ENCODE measurements around the gene TYW3.
A peak's percentile ranks its signal among the peaks of the same experiment; 100 is the strongest.
"Not testable (repeated sequence)": the region's sequence is repeated elsewhere in the genome, so short reads cannot be mapped to it uniquely, and the experiment has no call there.

Gene TYW3

DNA sequence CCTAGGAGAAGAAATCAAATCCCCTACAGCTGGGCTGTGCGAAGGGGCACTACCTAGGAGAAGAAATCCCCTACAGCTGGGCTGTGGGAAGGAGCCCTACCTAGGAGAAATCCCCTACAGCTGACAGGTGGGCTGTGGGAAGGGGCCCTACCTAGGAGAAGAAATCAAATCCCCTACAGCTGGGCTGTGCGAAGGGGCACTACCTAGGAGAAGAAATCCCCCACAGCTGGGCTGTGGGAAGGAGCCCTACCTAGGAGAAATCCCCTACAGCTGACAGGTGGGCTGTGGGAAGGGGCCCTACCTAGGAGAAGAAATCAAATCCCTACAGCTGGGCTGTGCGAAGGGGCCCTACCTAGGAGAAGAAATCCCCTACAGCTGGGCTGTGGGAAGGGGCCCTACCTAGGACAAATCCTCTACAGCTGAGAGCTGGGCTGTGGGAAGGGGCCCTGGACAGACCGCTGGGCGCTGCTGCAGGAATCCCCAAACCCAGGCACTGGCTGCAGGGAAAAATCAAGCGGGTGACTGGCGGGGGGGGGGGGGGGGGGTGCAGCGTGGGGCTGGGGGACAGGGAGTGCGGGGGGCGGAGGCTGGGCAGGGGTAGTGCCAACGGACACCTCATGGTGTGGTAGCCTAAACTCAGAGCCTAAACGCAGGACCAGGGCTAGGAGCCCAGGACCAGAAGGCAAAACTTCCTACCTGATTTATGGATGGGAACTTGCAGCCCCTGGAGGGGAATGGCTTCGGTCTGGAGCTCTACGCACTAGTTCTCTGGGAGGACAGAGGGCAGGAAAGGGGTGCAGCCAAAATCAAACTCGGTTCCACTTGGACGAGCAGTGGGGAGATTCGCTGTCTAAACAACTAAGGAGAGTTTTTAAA lies 643 bp upstream of the TYW3 start:
- DNase-seq = peak; percentile 7

DNA sequence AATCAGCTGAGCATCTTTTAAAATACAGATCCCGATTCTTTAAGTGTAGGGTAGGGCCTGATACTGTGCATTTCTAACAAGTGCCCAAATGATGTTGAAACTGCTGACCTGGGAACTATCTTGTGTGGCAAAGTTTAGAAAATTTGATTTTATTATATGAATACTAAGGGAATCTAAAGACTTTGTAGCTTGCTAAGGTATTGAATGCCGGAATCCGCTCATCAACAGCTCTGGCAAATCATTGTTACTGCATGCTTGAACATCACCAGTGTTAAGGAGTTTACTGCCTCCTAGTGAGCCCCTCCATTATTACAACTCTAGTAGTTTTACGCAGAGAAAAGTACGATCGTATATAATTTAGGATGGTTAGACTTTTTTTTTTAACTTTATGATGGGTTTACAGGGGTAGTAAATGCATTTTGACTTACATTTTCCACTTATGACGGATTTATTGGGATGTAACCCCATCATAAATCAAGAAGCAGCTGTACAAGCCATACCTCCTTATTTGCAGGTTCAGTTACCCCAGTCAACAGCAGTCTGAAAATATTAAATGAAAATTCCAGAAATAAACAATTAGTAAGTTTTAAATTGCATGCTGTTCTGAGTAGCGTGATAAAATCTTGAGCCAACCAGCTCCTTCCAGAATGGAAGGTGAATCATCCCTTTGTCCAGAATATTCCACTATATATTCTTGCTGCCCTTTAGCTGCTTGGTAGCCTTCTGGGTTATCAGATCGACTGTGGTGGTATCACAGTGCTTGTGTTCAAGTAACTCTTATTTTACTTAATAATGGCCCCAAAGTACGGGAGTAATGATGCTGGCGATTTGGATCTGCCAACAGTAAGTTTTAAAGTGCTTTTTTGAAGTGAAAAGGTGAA lies 892 bp downstream of the TYW3 start:
- peak; percentile 72 for DNase-seq

DNA sequence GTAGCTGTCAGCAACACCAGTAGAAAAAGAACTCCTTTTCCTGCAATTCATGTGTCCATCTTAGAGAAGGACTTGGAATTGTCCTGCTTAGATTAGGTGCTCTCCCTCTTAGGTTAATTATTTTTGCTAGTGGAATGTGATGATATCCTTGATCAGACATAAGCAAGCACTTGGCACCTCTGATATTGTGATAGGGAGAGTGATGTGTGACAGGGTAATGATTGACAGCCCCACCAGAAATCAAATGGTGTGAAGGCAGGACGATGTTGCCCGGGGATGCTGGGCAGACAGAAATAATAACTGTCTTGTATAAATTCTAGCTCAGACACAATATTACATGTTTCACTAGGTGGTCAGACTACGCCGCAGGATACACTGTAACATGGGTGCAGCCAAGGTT lies 4.4 kb downstream of the TYW3 start:
- DNase-seq = no peak

DNA sequence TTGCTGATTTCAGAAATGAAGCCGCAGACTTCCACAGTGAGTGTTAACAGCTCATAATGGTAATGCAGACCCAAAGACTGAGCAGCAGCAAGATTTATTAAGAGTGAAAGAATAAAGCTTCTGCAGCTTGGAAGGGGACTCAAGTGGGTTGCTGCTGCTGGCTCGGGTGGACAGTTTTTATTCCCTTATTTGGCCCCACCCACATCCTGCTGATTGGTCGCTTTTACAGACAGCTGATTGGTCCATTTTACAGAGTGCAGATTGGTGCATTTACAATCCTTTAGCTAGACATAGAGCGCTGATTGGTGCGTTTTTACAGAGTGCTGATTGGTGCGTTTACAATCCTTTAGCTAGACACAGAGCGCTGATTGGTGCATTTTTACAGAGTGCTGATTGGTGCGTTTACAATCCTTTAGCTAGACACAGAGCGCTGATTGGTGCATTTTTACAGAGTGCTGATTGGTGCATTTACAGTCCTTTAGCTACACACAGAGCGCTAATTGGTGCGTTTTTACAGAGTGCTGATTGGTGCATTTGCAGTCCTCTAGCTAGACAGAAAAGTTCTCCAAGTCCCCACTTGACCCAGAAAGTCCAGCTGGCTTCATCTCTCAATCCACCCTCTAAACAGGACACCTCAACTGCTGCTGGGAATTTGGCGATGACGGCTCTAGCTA lies 7.5 kb downstream of the TYW3 start:
- DNase-seq = not testable (repeated sequence)

DNA sequence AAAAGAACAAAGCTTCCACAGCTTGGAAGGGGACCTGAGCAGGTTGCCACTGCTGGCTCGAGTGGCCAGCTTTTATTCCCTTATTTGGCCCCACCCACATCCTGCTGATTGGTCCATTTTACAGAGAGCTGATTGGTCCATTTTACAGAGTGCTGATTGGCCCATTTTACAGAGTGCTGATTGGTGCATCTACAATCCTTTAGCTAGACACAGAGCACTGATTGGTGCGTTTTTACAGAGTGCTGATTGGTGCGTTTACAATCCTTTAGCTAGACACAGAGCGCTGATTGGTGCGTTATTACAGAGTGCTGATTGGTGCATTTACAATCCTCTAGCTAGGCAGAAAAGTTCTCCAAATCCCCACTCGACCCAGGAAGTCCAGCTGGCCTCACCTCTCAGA lies 12.3 kb downstream of the TYW3 start:
- DNase-seq = not testable (repeated sequence)

DNA sequence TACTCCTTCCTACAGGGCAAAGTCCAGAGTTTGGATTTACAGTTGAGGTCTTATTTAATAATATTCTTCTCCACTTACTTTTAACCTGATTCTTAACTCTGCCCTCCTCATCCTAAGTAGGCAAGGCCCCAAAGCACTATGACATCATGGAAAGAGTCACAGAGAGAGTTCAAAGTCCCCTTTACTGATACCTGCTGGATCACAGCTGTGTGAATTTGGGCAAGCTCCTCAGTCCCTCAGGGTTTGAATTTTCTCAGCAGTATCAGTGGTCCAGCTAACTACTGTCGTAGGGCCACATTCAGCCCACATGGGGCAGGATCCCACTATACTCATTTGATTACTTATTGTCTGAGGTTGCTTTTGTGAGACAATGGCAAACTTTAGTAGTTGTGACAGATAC lies 16.0 kb downstream of the TYW3 start:
- DNase-seq = no peak

DNA sequence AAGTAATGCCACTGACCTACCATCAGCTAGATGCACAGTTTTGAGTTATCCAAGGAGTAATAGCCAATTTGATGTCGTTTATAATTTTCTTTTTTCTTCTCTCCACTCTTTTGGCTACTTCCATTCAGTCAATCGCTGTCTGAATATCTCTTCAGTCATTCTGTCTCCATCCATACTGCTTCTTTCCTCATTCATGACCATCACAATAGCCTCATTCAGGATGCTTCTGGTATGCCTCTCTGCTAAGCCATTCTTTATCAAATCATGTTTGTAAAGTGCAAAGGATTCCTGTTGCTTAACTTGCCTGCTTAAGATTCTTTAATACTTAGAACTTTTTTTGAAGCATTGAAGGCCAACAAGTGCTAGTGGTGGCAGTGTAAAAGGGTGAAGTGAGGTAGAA lies 20.2 kb downstream of the TYW3 start:
- DNase-seq = no peak

DNA sequence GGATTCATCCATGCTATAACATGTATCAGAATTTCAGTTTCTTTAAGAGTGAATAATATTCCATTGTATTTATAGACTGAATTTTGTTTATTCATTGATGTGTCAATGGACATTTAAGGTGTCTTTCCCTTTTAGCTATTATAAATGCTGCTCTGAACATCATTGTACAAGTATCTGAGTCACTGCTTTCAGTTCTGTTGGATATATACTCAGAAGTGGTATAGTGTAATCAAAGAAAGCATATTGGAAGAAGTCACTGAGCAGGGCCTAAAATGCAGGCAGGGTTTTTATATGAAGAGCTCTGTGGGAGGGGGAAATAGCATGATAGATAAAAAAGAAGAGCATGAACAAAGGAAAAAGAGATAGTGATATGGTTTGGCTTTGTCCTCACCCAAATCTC lies 22.5 kb downstream of the TYW3 start:
- no peak for DNase-seq

DNA sequence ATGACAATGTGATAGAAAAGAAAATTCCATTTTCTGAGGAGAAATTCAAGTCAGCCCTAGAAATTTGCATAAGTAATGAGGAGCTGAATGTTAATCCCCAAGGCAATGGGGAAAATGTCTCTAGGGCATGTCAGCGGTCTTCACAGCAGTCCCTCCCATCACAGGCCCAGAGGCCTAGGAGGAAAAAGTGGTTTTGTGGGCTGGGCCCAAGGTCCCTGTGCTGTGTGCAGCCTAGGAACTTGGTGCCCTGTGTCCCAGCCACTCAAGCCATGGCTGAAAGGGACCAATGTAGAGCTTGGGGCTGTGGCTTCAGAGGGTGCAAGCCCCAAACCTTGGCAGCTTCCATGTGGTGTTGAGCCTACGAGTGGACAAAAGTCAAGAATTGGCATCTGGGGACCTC lies 23.7 kb downstream of the TYW3 start:
- not testable (repeated sequence) for DNase-seq

DNA sequence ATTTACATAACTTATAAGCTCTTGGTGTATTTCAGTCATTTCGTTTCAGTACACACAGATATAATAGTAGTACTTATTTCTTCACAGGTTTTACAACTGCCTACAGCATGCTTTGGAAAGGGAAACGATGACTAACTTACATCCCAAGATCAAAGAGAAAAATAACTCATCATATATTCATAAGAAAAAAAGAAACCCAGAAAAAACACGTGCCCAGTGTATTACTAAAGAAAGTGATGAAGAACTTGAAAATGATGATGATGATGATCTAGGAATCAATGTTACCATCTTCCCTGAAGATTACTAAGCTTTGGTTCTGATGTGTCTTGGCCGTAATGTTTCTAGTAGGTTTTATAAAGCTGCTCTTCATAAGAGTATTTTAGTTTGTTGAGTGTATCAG lies 30.9 kb downstream of the TYW3 start:
- DNase-seq = no peak

DNA sequence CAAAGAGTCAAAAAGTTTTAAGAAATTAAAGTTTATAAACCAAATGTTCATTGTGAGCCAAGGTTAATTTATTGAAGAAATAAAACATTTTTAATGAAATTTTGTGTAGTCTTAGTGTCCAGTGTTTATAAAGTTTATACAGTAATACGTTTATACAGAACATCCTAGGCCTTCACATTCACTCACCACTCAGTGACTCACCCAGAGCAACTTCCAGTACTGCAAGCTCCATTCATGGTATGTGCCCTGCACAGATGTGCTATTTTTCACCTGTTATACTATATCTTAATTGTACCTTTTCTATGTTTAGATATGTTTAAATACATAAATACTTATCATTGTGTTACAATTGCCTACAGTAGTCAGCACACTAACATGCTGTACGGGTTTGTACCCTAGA lies 33.6 kb downstream of the TYW3 start:
- DNase-seq = no peak

DNA sequence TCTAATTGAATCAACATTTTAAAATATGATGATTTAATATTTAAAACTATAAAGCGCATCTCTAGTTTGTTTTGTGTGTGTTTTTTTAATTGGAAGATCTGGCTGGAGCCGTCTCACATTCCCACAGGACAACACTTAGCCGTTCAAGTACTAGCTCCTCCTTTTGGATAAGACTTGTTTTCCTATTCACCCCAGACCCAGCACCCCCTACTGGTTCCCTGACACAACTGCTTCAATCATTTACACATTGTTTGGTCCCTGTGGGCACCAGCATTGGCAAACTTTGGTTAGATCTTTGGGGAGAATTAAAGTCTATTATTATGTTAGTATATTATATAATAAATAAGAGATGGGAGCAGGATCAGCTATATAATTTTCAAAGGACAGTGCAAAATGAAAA lies 34.5 kb downstream of the TYW3 start:
- no peak for DNase-seq

DNA sequence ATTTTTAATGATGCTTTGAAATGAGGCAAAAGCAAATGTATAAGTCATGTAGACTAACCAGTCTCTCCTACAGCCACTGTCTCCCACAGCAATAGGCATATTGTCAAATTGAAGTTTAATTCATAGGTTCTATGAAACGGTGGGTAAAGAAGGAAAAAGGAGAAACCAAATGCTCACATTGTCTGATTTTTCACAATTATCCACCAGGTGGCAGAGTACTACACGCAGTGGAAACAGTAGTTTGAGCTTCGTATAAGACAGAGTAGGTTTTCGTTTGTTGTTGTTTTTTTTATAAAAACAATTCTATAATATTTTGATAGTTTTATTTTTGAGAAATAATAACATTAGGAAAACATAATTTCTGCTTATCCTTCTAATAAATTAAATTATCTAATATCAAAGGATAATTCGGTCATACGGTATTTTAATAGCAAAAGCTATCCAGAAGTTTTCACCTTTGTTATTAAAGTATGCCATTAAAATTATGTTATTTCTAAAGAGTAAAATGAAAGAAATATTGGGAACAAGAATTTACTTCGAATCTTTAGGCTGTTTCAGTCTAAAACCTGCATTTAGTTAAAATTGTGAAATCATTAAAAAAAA lies 39.1 kb downstream of the TYW3 start:
- peak; percentile 57 for DNase-seq

DNA sequence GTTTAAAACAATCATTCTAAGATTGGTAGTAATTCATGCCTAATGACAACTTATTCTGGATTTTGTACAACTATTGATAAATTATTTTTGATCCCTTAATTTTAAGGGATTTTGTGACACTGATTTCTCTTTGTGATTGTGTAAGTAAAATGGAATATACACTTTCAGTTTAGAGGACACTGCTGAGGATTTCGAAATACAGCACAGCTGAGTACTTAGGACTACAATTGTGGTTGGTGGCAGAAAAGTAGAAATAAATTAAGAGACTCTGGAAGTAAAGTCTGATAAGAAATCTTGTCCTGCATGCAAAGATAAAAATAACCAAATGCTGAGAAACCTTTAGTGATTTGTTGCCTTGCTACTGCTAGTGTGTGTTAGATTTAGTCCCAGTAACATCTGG lies 40.0 kb downstream of the TYW3 start:
- DNase-seq = no peak

DNA sequence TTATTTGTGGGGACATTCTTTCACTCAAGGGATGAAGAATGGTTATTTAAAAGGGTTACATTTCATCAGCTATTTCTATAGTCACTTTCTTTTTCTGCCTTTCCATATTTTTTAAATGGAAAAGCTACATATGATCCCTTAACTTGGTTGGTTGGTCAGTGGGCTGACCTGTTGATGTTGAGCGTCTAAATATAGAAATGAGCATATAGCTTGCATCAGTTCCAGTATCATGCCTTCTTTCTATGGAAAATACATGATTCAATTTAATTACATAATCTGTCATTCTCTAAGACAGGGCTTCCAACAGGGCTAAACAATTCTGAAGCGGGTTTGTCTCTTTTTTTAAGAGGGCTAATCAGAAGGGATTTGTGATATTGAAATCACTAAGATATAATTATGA lies 40.6 kb downstream of the TYW3 start:
- DNase-seq = no peak

DNA sequence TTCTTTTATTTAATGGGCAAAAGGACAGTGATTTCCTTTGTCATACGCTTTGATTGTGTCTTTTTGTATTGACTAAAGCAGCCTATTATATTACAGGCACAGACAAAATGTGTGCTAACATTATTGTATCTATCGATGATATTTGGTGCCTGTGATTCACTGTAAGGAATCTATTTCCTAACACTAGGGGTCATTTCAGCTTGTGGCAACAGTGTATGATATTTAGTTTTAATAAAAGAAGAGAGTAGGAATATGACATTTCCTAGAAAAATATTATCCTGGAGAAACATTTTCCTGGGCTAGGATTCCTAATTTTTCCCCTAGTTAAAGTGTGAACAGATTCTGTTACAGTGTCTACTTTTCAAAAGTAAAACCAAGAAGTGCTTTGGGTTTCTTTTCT lies 42.8 kb downstream of the TYW3 start:
- DNase-seq = no peak

DNA sequence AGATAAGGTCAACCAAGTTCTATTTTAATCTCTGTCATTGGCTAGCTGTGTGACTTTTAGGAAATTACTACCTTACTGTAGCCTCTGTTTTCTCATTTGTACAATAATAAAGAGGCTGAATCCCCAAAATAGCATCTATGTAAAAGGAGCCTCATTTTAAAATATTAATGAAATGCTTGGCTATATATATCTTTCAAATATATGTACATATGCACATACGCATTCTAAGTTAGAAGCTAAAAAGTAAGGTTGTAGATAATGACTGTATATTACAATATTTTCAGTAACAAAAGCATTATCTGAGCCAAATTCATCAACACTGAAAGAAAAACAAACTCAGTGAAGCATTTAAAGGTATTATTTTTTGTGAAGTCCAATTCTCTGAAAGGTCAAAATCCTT lies 44.6 kb downstream of the TYW3 start:
- no peak for DNase-seq

DNA sequence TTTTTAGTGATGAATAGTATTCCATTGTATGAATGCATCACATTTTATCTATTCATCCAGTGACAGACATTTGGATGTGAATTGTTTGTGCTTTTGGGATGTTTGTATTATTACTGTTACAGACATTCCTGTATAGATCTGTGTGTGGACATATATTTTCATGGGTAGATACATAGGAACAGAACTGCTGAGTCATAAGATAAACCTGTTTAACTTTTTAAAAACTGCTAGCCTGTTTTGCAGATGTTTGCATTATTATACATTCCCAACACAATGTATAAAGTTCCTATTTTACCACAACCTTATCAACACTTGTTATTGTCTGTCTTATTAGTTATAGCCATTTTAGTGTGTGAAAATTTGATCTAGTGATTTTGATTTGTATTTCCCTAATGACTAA lies 46.8 kb downstream of the TYW3 start:
- DNase-seq = no peak

DNA sequence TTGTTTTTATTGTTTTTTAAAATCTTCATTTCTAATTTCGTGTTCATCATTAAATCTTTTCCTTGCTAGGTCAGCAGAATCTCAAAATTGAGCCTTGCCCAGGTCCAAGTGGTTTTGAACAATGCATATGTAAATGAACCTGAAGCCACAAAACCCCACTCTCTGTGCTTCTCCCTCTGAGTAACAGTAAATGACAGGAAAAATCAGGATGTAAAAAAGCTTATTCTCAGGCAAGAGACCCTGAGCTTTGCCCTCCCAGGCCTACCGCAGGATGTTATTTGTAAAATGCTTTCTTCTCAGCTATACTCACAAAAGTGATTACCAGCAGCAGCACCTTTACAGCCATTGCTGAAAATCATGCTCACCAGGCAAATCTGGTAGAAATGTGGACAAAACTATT lies 47.6 kb downstream of the TYW3 start:
- DNase-seq = no peak

DNA sequence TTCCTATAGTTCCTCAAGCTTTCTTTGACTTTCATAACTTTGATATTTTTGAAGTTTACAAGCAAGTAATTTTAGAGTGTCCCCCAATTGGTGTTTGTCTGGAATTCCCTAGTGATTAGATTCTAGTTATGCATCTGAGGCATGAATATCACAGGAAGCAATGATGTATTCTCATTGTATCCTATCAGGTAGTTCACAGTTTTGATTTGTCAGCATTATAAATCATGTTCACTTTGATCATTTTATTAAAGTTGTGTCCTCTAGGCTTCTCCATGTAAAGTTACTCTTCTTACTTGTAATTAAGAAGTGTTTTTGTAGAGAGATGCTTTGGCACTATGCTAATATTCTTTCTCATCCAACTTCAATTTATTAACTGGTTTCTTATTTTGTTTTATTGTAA lies 53.0 kb downstream of the TYW3 start:
- DNase-seq = no peak

DNA sequence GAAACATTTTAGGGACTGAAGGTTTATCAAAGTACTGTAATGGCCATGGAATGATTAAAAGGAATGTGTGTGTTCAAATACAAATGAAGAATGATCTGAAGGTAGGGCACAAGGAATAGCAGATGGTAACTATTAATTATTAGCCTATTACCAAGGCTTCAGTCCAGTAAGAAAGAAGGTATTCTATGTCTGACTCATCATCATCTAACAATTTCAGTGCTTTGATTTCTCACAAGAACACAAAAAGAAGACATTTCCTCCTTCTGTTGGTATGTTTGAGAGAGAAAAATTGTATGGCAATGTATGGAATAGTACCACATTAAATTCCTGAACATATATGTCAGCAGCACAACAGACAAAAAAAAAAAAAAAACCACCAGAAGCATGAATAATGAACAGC lies 57.5 kb downstream of the TYW3 start:
- peak; percentile 85 for DNase-seq

DNA sequence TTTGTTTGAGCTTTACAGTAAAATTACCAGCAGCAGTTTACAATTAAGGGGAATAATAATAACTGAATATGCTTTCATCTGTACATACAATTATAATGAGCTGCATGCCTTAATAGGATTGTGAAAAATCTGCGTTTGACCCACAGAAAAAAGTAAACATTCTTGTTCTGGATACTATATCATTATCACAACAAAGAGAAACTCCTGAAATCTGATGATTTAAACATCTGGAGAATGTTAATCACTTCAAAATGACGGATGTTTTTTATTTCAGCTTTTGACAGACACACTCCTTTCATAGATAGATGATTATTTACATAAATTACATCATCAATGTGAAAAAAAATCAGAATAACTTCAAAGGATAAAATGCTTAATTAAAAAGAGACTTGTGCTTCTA lies 58.5 kb downstream of the TYW3 start:
- DNase-seq = peak; percentile 25

DNA sequence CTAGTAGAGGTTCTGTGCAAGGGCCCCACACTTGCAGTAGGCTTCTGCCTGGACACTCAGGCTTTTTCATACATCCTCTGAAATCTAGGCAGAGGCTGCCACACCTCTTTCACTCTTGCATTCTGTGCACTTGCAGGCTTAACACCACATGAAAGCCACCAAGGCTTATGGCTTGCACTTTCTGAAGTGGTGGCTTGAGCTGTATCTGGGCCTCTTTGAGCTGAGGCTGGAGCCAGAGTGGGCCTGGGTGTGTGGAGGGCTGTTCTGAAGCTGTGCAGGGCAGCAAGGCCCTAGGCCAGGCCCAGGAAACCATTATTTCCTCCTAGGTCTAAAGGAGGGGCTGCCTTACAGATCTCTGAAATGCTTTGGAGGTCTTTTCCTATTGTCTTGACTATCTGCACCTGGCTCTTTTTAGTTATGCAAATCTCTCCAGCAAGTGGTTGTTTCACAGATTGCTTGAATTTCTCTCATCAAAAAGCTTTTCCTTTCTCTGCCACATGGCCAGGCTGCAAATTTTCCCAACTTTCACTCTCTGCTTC lies 66.2 kb downstream of the TYW3 start:
- no peak for DNase-seq
